HG03432 (cell line): ENCODE results near the gene BAZ1A.
"Not testable (repeated sequence)": the region's sequence is repeated elsewhere in the genome, so short reads cannot be mapped to it uniquely, and the experiment has no call there.

Experiments used
- ATAC-seq: cut with Tn5 transposase; IDR thresholded peaks from one replicate; pipeline ENCODE4 v1.9.1; 2021; ENCODE audit warnings: mild to moderate bottlenecking, moderate library complexity; ENCODE audit not compliant: unreplicated experiment

BAZ1A gene

DNA sequence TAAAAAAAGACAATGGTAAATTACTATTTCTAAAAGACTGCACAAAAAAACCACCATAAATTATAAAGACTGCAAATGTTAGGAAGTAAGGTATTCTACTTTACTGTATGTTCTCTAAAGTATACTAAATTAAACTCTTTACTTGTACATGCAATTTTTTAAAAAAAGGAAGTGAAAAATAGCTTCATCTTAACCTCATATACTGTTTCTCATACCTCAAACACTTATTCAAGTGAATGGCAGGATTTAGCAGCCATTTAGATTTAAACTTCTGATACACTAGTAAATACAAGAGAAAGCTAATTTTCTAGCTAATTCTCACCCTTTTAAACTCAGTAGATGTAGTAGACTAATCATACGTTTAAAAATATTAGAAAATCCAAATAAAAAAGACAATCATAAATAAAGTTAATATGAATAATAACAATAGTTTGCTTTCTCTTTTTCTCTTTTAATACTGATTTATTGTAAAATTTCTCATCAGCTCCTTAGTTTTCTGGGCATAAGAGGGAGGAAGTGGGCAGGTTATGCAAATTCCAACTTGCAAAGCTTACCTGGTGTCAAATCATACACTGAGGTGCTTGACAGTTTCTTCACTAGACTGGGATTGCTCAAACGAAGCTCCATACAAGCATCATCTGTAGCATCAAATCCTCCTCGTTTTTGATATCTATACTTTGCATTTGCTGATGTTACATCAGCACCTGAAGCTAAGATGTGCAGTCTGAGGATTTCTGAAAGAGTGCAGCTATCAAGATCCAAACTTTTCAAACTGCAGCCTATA lies 89.7 kb downstream of the BAZ1A start:
- ATAC-seq, result no peak

DNA sequence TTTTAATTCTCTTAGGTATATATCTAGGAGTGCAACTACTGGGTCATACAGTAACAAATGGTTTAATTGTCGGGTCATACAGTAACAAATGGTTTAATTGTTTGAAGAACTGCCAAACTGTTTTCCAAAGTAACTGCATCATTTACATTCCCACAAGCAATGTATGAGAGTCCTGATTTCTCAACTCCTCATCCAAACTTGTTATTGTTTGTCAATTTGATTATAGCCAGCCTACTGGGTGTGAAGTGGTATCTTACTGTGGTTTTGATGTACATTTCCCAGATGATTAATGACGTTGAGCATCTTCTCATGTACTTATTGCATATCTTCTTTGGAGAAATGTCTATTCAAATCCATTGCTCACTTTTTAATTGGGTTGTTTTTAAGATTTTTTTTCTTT lies 93.1 kb downstream of the BAZ1A start:
- ATAC-seq, result no peak

DNA sequence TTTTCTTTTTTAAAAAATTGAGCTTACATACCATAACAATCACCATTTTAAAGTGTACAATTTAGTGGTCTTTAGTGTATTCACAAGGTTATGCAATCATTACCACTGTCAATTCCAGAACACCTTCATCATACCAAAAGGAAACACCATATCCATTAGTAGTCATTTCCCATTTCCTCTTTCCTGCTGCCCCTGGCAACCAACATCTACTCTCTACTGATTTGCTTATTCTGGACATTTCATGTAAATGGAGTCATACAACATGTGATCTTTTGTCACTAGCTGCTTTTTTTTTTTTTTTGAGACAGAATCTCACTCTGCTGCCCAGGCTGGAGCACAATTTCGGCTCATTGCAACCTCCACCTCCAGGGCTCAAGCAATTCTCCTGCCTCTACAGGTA lies 93.9 kb downstream of the BAZ1A start:
- ATAC-seq, result no peak

DNA sequence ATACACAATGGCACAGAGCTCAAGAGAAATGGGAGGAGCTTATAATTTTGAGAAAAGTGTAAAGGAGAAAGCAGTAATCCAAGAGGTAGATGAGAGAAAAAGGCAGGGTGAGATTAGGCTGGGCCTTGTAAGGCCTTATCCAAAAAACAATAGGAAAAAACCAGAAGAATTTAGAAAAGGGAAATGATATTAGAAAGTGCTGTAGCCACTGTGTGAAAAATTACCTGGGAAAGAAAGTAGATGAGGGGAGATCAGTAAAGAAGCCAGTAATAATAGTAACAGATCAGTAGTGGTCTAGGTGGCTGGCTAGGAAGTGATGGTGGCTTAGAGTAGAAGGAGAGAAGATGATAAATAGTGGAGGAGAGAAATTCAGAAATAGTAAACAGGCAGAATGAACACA lies 94.5 kb downstream of the BAZ1A start:
- ATAC-seq, result no peak

DNA sequence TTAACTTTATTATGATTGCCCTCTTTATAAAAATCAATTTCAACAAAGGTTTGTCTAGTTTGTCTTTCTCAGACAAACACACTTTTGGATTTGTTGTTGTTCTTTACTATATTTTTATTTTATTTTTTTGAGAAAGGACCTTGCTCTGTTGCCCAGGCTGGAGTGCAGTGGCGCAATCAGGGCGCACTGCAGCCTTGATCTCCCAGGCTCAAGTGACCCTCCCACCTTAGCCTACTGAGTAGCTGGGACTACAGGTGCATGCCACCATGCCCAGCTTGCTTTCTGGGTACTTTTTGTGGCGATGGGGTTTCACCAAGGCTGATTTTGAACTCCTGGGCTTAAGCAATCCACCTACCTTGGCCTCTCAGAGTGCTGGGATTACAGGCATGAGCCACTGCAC lies 96.4 kb downstream of the BAZ1A start:
- ATAC-seq, result no peak

DNA sequence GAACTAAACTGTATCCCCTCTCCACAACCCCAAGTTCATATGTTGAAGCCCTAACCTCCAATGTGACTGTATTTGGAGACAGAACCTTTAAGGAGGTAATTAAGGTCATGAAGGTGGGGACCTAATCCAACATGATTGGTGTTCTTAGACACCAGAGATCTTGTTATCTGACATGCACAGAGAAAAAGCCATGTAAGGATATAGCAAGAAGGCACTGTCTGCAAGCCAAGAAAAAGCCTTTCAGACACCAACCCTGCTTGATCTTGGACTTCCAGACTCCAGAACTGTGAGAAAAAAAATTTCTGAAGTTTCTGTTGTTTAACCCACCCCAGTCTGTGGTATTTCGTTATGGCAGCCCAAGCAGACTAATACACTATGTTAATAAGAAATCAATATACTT lies 98.5 kb downstream of the BAZ1A start:
- no peak for ATAC-seq

DNA sequence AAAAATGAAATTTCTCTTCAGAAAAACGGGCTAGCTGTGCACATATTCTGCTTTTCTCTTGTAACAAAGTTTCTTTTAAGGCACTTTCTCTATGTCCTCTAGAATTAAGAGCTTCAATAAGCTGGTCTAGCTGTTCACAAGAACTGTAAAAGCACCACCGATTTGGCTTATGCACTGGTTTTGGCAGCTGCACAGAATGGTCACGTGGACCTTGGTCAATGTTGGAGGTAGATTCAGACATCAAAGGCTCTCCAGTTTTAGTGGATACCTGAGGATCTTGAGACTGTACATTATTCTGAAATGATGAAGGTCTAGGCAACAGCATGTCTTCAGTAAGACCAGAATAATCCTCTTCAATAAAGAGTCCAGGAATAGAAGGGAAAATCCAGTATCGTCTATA lies 99.2 kb downstream of the BAZ1A start:
- no peak for ATAC-seq

DNA sequence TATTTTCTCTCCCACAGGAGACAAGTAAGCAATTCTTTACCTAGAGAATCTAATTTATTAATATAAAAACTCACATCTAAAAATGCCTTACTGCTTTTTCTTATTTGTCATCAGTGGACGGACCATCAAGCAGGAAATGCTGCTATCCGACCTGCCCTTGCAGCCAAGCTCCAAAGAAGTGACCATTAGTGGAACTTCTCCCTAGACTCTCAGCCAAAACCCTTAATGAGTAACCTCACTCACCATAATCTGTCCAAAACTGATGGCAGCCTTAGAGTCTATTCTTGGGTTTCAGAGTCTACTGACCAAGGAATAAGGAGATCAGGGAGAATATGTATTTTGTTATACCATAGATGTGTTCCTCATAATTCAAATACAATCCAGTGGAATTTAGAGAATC lies 99.8 kb downstream of the BAZ1A start:
- ATAC-seq, result no peak

DNA sequence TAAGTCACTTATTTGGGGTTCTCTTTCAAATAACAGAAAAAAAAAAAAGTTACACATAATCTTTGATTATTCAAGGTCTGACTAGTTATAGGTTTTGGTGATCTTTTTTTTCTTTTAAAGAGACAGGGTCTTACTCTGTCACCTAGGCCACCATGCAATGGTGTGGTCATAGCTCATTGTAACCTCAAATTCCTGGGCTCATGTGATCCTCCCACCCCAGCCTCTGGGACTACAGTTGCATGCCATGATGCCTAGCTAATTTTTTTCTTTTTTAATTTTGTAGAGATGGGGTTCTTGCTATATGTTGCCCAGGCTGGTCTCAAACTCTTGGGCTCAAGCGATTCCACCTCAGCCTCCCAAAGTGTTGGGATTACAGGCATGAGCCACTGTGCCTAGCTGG lies 104.3 kb downstream of the BAZ1A start:
- no peak for ATAC-seq

DNA sequence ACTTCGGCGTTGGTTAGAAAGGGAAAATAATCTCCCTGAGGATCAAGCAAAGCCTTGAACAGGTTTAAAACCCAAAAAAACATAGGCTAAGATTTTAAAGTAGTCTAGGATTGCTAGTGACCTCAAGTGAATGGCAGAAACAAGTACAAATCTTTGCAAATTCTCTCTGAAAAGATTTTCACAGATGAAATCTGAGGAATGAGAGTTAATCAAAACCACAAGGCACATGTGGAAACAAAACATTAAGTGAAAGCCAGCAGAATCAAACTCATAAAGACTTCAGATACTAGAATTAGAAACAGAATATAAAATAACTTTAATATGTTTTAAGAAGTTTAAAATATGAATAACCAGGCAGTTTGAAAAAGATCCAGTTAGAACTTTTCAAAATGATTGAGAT lies 108.6 kb downstream of the BAZ1A start:
- ATAC-seq, result no peak

DNA sequence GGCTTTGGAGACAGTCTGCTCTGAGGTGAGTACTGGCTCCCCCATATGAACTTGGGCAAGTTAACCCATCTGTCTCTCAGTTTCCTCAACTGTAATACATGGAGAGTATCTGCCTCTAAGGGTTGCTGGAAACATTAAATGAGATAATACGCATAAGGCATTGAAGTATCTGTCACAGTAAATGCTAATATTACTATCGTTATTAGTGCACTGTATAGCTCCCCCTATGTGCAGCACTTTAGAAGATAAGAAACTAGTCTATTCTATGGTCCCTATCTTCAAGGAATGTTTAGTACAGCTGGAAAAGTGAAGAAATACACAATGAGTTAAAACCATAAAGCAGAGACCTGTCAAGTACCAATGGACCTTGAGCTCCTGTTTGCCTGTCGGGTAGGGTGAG lies 109.1 kb downstream of the BAZ1A start:
- ATAC-seq, result no peak

DNA sequence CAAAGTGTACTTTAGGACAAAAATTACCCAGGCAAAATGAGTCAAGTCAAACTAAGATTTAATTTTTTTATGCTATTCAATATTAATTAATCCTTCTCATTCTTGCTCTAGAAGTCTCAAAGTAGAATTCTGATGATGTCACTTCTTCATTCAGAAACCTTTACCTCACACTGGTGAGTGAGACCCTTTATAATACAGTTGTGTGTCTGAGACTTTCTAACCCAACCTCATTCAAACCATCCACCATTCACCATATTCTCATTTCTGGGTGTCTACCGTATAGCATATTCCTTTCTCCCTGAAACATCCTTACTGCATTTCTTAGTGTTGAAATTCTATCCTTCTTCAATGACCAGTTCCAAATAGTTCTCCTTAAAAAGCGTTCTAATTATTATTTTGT lies 119.9 kb downstream of the BAZ1A start:
- ATAC-seq, result no peak

DNA sequence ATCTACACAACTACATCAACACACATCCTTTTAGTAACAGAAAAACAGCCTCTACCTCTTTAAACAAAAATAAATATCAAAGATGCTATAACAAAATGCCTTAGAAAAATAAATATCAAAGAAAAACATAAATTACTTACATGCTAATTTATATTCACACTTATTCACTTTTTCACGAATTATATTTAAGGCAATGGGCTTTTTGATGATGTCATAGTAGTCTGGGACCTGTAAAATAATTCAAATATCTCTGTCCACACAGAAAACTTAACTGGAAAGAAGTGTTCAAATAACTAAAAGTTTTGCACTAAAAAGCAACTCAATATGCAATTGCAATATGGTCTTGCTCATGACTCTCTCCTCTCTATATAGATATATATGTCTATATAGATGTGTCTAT lies 120.5 kb downstream of the BAZ1A start:
- ATAC-seq, result no peak

DNA sequence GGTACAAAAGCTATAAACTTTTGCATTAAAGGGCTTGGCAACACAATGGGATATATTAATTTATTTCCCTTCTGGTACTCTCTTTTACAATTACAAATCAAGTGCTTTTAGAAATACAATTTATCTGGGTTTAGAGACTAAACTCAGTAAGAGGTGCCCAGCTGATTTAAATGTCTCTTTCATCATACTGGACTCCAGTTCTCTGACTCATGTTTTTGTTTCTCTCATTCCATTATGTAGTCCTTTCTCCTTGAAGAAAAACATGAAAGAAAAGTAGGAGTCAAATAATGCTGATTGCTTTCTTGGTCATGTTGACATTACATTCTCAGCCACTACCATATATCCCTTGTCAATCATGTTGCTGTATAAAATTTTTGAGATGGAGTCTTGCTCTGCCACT lies 124.5 kb downstream of the BAZ1A start:
- no peak for ATAC-seq

DNA sequence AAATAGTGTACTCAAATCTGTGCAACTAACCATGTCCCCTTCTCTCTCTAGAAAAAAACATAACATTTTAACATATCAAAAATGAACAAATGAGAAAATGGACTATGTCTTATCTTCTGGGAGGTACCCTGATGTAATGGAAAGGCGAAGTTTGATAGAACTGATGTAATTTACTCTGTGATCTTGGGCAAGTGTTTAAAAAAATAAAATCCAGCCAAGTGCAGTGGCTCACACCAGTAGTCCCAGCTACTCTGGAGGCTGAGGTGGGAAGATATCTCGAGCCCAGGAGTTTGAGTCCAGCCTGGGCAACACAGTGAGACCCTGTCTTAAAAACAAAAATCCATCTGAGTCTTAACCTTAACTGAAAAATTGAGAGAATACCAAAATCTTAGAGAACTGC lies 124.9 kb downstream of the BAZ1A start:
- ATAC-seq, result no peak

DNA sequence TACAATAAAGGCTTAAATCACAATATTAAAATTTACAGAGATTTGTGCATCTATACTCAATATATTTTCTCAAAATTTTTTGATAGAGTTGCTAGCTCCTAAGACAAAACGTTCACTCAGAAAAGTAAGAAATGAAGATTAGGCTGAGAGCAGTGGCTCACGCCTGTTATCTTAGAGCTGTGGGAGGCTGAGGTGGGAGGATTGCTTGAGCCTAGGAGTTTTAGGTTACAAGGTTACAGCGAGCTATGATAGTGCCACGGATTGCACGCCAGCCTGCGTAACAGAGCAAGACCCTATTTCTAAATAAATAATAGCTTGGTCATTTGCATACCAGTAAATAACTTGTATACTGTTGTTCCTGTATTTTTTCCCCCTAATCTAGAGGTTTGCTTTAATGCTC lies 125.8 kb downstream of the BAZ1A start:
- ATAC-seq, result no peak

DNA sequence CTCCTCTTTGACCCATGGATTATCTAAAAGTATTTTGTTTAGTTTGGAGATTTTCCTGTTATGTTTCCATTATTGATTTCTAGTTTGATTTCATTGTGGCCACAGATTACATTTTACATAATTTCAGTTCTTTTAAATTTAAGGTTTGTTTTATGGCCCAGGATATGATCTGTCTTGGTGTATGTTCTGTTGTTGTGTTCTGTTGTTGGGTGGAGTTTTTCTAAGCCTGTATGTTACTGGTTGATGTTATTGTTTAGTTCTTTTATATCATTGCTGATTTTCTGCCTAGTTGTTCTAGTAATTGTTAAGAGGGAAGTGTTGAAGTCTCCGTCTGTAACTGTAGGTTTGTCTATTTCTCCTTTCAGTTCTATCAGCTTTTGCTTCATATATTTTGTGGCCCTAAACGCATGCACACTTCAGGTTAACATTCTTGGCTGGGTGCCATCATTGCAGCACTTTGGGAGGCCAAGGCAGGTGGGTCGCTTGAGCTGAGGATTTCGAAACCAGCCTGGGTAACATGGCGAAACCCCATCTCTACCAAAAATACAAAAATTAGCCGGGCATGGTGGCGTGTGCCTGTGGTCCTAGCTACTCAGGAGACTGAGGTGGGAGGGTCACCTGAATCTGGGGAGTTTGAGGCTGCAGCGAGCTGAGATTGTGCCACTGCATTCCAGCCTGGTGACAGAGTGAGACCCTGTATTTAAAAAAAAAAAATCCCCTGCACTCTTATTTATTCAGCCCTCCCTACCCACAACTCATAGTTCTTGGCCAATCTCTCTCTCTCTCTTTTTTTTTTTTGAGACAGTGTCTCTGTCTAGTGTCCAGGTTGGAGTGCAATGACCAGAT lies 132.7 kb downstream of the BAZ1A start:
- ATAC-seq, result no peak

DNA sequence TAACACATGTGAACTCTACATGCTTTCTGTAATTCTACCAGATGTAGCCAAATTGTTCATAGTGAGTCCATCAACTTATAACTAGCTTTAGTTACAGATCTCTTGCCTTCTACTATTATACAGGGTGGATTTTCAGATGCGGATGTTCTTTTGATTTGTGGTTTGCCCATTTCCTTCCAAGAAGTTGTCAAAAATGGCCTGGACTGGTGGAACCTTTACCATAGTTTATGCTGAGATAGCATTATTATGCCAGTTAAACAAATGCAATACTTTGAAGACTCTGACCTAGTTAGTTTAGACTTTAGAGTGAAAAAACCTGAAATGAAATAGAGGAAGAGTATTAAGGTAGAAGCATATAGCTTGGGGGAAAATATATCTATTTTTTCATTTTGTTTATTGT lies 133.3 kb downstream of the BAZ1A start:
- ATAC-seq, result no peak

DNA sequence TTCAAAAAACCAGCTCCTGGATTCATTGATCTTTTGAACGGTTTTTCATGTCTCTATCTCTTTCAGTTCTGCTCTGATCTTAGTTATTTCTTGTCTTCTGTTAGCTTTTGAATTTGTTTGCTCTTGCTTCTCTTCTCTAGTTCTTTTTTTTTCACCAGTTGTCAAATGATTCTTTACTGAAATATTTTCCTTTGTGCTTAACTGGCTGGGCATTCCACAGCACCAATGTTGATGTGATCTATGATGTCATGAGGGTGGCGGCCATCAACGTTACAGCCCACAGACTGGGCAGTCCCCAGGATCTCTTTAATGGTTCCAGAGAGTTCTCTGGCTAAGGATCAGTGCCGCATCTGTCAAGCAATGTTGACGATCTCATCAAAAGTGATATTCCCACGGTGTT lies 135.0 kb downstream of the BAZ1A start:
- ATAC-seq, result not testable (repeated sequence)

DNA sequence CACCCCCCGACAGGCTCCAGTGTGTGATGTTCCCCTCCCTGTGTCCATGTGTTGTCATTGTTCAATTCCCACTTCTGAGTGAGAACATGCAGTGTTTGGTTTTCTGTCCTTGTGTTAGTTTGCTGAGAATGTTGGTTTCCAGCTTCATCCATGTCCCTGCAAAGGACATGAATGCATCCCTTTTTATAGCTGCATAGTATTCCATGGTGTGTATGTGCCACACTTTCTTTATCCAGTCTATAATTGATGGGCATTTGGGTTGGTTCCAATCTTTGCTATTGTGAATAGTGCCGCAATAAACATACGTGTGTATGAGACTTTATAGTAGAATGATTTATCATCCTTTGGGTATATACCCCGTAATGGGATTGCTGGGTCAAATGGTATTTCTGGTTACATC lies 138.1 kb downstream of the BAZ1A start:
- not testable (repeated sequence) for ATAC-seq

DNA sequence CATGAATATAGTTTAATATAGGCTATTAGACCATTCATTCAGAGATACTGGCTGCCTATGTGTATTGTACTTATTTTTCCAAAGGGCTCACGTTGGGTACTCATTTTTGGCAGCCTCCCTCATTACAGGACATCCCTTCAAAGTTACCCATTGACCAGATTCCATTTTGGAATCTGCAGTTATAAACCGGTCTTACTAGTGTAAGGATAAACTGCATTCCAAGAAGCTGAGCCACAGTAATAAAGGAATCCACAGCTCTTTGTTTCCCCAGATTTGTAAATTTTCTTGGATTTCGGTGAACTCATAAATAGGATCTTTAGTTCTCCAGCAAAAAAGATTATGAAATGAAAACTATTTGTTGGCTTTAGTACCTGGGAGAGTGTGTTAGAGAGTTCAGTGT lies 141.9 kb downstream of the BAZ1A start:
- no peak for ATAC-seq

DNA sequence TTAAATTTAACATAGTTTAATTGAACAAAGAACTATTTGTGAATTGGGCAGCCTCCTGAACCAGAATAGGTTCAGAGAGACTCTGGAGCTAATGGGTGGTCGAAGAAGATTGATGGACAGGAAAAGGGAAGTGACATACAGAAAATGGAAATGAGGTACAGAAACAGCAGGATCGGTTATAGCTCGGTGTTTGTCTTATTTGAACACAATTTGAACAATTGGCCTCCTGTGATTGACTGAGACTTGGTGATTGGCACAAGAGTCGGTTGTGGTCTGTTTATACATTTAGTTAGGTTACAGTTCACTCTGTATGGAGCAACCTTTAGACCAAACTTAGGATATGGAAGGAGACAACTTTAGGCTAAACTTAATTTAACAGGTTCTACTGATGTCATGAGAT lies 142.4 kb downstream of the BAZ1A start:
- ATAC-seq, result no peak
